DMS153 (cell line): Measurements from ENCODE around the gene TXN.
"Not testable (repeated sequence)": the region's sequence is repeated elsewhere in the genome, so short reads cannot be mapped to it uniquely, and the experiment has no call there.

ENCODE experiments used
- DNase-seq: peaks from one replicate; lab custom pipeline; 2025; lab: John Stamatoyannopoulos, UW

The TXN gene

GRCh38 chr9:110208031-110208430, 48.3 kb downstream of the TXN start, which contains the start of gene C9orf152:
TSS of gene C9orf152 (minus strand) at chr9:110208159. CDS start at chr9:110207579, 580 bp downstream.
- no peak for DNase-seq

- peak; percentile 46 for DNase-seq
Observed at GRCh38 chr9:110207071-110207641, 49.2 kb downstream of the TXN start.

GRCh38 chr9:110206389-110206788, 49.9 kb downstream of the TXN start:
- peak; percentile 9 for DNase-seq

GRCh38 chr9:110205612-110206011, 50.7 kb downstream of the TXN start:
- not testable (repeated sequence) for DNase-seq

GRCh38 chr9:110202232-110202631, 54.1 kb downstream of the TXN start:
- DNase-seq, result no peak

GRCh38 chr9:110199643-110200042, 56.7 kb downstream of the TXN start:
- no peak for DNase-seq

GRCh38 chr9:110198357-110198756, 58.0 kb downstream of the TXN start:
- no peak for DNase-seq

- DNase-seq, result no peak
Observed at GRCh38 chr9:110197330-110198187, 58.7 kb downstream of the TXN start.

- DNase-seq, result not testable (repeated sequence)
Observed at GRCh38 chr9:110196084-110196499, 60.2 kb downstream of the TXN start.
